Left ventricle myocardium superior (tissue), 1 donor: ENCODE measurements around the gene ADGRG2. TPM values are rescaled to one million over a fixed set of nuclear protein-coding genes. Genes with fewer than 3 reads are reported as not detected.
"Not testable (repeated sequence)": the region's sequence is repeated elsewhere in the genome, so short reads cannot be mapped to it uniquely, and the experiment has no call there.

Experiments used
- ATAC-seq: fragments of 200-7000 bp; cut with Tn5 transposase; one replicate; pipeline ENCODE4 v1.9.1; 2020; ENCODE audit warnings: mild to moderate bottlenecking, moderate library complexity
- DNase-seq: peaks from one replicate; pipeline ENCODE4 v3.0.0-alpha.2; 2020
- intact Hi-C: fragments of 100-400 bp; cut with micrococcal nuclease; formaldehyde crosslinking; loops from one replicate; pipeline ENCODE4 v1.11.0; 2022
- total RNA-seq: library from RNA; stranded (reverse); fragmentation: NEBNext Ultra II Directional; extraction: Animal tissue kit (Norgen Biotek cat#: 25700); gene quantifications from one replicate; pipeline ENCODE4 v1.2.1, GENCODE V29; 2021
- donor health status: DM: no; HTN: yes; CAD: no; lungs with severe emphysema.

Gene ADGRG2
- total RNA-seq, 1 donor from 2014 or later, result 0.17 TPM

DNA sequence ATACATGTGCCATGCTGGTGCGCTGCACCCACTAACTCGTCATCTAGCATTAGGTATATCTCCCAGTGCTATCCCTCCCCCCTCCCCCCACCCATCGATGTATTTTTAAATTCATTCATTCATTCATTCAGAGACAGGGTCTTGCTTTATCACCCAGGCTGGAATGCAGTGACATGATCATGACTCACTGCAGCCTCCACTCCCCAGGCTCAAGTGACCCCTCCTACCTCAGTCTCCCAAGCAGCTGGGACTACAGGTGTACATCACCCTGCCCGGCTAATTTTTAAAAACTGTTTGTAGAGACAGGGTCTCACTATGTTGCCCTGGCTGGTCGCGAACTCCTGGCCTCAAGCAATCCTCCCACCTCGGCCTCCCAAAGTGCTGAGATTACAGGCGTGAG is 105.7 kb downstream of the ADGRG2 start:
- ATAC-seq, DNase-seq, intact Hi-C loops: not testable (repeated sequence)

- ATAC-seq (no peak), DNase-seq (no peak)
- intact Hi-C loops, result no loop called here
Observed at GRCh38 chrX:19007868-19008267, 114.4 kb downstream of the ADGRG2 start.

GRCh38 chrX:19007011-19007410 is 115.3 kb downstream of the ADGRG2 start:
- ATAC-seq, result no peak
- no peak for DNase-seq
- intact Hi-C loops, result no loop called here

DNA sequence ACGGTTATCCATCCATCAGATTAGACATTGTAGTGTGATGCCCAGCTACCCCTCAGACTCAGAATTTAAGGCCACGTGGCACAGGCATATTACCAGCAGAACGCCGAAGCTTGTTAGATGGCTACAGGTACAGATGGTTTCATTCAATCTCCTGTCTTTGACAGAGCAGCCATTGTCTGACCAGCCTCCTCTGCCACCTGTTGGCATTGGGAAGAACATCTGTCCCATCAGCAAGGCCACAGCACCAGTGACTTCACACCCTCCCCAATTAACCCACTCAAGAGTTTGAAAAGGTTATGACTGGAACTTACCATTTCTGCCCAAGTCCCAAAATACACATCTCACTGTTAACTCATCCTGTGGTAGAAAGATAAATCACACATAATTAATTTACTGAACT is 116.4 kb downstream of the ADGRG2 start:
- DNase-seq (no peak), ATAC-seq (no peak)
- intact Hi-C loops, result no loop called here

GRCh38 chrX:19003756-19004155 is 118.5 kb downstream of the ADGRG2 start:
- DNase-seq (no peak), ATAC-seq (no peak)
- intact Hi-C loops, result no loop called here

GRCh38 chrX:18998653-18999052 is 123.6 kb downstream of the ADGRG2 start:
- no peak for ATAC-seq
- intact Hi-C loops, result no loop called here
- DNase-seq, result no peak

DNA sequence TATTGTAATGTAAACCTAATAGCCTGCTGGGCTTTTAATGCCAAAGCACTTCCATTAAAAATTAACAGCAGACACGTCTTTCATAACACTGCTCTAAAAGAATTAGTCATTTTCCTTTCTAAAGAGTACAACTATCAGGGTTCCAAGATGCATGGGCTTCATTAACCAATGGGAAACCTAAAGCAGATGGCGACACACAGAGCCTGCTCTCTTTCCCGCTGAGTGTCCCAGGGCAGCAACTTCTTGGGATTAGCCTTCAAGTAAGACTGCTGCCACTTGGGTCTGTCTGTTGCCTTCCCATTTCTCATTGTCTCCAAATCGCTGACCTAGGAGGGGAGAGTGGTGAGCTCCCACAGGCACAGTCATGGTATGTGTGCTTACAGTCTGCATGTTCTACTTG is 124.4 kb downstream of the ADGRG2 start:
- DNase-seq, result no peak
- ATAC-seq, result no peak
- intact Hi-C loops, result no loop called here

- ATAC-seq (no peak), DNase-seq (no peak)
- intact Hi-C loops, result no loop called here
Observed at GRCh38 chrX:18996536-18996935, 125.7 kb downstream of the ADGRG2 start.

DNA sequence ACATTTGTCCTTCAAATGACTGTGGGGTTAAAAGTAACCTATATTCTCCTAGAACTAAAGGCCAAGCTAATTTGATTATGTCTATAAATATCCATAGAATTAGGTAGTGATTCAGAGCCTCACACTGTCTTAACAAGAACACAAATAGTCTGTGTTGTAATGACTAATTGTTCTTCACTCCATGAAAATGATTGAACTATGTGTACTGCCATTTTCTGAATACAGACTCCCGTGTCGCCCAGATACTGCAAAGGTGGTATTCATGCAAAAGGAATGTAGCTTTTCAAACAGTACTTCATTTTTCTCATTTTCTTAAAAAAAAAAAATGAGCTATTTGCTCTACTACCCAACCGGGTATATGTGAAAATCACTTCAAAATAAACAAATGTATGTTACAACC is 127.0 kb downstream of the ADGRG2 start:
- intact Hi-C loops, result no loop called here
- ATAC-seq (no peak), DNase-seq (no peak)

- intact Hi-C loops, result no loop called here
- DNase-seq, result no peak
Observed at GRCh38 chrX:18994713-18995112, 127.6 kb downstream of the ADGRG2 start.

GRCh38 chrX:18992829-18993228 is 129.4 kb downstream of the ADGRG2 start:
- DNase-seq (no peak), ATAC-seq (no peak)
- intact Hi-C loops, result no loop called here

More at GRCh38 chrX:18994713-18995112, 127.6 kb downstream of the ADGRG2 start:
- no peak for ATAC-seq

- intact Hi-C loops, result no loop called here
- ATAC-seq (no peak), DNase-seq (no peak)
Observed at GRCh38 chrX:18985186-18985435, 137.2 kb downstream of the ADGRG2 start.

DNA sequence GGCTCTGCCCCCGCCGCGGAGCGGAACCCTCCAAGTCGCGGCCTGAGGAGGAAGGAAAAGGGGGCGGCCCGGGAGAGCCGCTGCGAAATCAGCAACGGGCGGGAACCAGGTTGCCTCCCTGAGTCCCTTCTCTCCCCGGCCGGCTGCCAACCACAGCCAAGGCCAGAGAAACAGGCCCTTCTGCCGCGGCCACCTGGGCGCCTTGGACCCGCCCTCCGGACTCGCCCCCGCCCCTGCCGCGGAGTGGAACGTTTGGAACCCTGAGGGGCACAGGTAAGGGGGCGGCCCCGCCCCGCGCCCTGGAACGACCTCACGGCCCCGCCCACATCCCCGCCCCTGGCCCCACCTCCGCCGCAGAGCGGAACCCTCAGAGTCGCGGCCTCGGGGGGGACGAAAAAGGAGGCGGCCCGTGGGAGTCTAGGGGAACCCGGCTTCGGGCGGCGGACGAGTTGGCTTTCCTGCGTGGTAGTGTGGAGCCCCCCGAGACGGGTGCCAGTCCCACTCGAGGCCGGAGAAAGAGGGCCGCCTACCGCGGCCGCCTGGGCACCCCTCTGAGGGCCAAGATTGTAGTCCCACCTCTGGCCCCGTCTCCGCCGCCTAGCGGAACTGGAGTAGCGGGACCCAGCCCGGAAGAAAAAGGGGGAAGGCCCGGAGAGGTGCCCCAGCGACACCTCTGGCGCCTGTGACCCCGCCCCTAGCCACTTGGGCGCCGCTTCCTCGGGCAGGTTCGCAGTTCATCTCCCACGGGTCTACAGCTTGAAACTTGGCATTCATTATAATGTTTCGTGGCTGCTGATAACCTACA is 137.7 kb downstream of the ADGRG2 start:
- ATAC-seq (peak; percentile 96), DNase-seq (peak; percentile 89)
- intact Hi-C loops, result no loop called here

DNA sequence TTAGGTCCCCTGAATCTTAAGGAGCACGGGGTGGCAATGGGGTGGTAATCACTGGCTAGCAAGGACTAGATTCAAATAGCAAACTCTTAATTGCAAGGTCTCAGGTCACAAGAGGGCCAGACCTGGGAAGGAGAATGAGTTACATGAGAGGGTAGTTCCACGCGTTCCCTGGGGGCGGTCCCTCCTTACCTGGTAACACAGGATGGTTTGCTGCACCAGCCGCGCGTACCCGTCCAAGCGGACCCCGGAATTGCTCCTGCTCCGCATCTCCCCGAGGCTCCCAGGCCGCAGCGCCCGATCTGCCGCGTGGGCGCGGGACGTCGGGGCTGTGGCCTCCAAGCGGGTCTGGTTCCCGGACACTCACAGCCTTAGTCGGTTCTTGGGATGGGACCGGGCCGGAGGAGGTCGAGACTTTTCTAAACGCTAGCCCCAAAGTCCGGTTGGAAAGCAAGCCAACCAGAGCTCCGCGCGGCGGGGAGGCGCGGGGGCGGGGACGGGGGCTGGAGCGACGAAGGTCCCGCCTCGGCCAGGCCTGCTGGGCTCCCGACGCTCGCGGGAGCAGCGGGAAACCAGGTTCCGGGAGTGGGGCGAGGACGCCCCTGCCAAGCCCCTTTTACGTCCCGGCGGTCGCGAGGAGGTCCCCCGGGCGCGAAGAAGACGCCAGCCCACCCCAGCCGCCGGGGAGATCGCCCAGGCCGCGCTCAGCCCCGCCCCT is 138.4 kb downstream of the ADGRG2 start, which contains the start of gene PHKA2:
Gene PHKA2, minus strand, starts transcription at position 449 of the 715 bp plus-strand sequence. Its CDS starts 182 bp downstream, at position 267.
- peak; percentile 77 for DNase-seq
- intact Hi-C loops, result no loop called here
- ATAC-seq, result peak; percentile 84

DNA sequence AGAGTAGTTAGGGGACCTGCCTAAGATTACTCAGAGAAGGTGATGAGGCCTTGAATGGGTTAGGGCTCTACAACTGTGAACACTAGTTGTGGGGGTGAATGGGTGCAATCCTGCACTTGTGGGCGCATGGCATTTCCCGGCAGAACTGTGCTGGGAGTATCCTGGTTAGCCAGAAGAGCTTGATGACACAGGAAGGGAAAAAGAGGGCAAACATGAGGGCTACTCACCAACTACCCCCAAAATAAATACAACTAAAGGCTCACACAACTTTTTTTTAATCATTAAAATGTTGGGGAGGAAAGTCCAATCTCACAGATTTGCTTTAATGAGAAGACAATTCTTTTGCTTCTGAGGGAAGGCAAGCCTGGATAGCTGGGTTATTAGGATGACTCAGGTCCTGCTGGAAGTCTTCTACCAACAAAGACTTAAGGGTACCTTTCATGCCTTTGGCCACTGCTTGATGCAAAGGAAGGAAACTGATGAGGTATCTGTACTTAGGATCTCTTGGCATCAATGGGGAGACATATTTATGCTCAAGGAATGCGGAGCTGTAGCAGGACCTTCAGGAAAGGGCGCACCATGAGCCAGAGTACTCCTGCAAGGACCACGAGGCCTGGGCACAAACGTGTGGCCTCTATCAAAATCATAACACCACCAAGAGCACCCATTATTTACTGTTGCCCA is 141.0 kb downstream of the ADGRG2 start:
- intact Hi-C loops, result no loop called here
- DNase-seq (no peak), ATAC-seq (no peak)

DNA sequence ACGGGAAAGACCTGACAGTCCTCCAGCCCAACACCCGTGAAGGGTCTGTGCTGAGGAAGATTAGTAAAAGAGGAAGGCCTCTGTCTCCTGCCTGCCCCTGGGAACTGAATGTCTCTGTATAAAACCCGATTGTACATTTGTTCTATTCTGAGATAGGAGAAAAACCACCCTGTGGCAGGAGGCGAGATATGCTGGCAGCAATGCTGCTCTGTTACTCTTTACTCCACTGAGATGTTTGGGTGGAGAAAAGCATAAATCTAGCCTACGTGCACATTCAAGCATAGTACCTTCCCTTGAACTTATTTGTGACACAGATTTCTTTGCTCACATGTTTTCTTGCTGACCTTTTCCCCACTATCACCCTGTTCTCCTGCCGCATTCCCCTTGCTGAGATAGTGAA is 142.0 kb downstream of the ADGRG2 start:
- ATAC-seq, DNase-seq, intact Hi-C loops: not testable (repeated sequence)

- ATAC-seq (no peak), DNase-seq (no peak)
- intact Hi-C loops, result no loop called here
Observed at GRCh38 chrX:18974993-18975392, 147.3 kb downstream of the ADGRG2 start.

GRCh38 chrX:18973527-18974192 is 148.6 kb downstream of the ADGRG2 start:
- intact Hi-C loops, result no loop called here
- no peak for DNase-seq
- ATAC-seq, result peak; percentile 54

GRCh38 chrX:18971506-18971905 is 150.8 kb downstream of the ADGRG2 start:
- intact Hi-C loops, result no loop called here
- DNase-seq (no peak), ATAC-seq (no peak)

GRCh38 chrX:18970465-18970864 is 151.8 kb downstream of the ADGRG2 start:
- no peak for DNase-seq
- intact Hi-C loops, result no loop called here
- ATAC-seq, result peak; percentile 30
